ENCODE measurements around the gene PPIAL4G. TPM values are rescaled to one million over a fixed set of nuclear protein-coding genes. Genes with fewer than 3 reads are reported as not detected.

PPIAL4G gene
- total RNA-seq, 1 donor from 2014 or later = not detected

Other genes starting within 250 kb of the PPIAL4G start
- 4.5 and 8.3 TPM in 2 replicates for gene NBPF14, start 112.7 kb upstream of the PPIAL4G start, total RNA-seq